Epithelial cell of proximal tubule (primary cell): Measurements from ENCODE around the gene DMD. TPM values are rescaled to one million over a fixed set of nuclear protein-coding genes. Genes with fewer than 3 reads are reported as not detected.

ENCODE experiments used
- DNase-seq: peaks from one replicate; pipeline ENCODE4 v3.0.0-alpha.2; 2011; ENCODE audit warnings: low read depth
- H3K4me3 ChIP-seq: 2 replicates; pipeline ENCODE4 v1.5.1; 2011; ENCODE audit warnings: low read depth, mild to moderate bottlenecking, low read length
- total RNA-seq: library from RNA; depleted of rRNA; stranded (reverse); fragments of >200 nt; gene quantifications from 2 replicates; pipeline ENCODE4 v1.2.3, GENCODE V29; 2015
- TF ChIP-seq, protein P1 (sequence below): conservative IDR thresholded peaks from 2 replicates; pipeline ENCODE4 v1.5.1; 2012; ENCODE audit warnings: low read depth, mild to moderate bottlenecking, low read length

Gene DMD
- total RNA-seq, 1 donor from 2014 or later = 1.3 TPM

DNA sequence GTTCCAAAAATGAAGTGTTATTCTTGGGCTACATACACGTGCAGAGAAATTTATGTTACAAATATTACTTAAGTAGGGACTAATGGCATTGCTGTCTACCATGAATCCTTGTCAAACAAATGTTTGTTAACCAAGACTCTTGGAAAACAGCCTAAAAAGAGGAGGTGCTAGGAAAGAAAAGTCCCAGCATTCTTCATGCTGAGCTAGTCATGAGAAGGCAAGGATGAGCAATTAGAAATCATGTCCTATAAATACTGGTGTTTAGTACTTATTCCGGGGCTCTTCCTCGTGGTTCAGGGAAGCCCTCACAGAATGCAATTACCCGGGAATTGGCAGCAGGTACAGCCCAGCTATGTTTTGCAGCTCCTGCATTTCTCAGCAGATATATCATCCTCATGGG, 1761.4 kb downstream of the DMD start:
- DNase-seq = no peak
- TF ChIP-seq, protein P1, sequence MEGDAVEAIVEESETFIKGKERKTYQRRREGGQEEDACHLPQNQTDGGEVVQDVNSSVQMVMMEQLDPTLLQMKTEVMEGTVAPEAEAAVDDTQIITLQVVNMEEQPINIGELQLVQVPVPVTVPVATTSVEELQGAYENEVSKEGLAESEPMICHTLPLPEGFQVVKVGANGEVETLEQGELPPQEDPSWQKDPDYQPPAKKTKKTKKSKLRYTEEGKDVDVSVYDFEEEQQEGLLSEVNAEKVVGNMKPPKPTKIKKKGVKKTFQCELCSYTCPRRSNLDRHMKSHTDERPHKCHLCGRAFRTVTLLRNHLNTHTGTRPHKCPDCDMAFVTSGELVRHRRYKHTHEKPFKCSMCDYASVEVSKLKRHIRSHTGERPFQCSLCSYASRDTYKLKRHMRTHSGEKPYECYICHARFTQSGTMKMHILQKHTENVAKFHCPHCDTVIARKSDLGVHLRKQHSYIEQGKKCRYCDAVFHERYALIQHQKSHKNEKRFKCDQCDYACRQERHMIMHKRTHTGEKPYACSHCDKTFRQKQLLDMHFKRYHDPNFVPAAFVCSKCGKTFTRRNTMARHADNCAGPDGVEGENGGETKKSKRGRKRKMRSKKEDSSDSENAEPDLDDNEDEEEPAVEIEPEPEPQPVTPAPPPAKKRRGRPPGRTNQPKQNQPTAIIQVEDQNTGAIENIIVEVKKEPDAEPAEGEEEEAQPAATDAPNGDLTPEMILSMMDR = no peak
- H3K4me3 ChIP-seq = no peak overlapping the region

DNA sequence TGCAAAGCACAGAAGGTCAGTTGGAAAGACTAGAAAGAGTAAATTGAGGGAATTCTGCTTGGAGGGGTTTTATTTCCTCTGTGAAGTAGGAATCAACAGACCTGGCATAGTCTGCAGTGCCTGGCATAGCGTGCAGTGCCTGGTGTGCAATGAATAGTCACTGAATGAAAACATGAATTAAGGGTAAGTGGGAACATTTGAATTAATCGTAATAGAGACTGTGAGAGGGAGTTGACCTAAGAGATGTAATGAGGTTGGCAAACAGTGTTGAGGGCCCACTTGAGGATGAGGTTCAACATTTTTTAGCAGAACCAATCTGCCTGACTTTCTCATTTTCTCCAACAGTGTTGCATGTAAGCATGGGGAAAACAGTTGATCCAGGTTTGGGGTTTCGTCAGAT, 1762.3 kb downstream of the DMD start:
- TF ChIP-seq, protein P1 = no peak
- no peak overlapping the region for H3K4me3 ChIP-seq
- DNase-seq = no peak

DNA sequence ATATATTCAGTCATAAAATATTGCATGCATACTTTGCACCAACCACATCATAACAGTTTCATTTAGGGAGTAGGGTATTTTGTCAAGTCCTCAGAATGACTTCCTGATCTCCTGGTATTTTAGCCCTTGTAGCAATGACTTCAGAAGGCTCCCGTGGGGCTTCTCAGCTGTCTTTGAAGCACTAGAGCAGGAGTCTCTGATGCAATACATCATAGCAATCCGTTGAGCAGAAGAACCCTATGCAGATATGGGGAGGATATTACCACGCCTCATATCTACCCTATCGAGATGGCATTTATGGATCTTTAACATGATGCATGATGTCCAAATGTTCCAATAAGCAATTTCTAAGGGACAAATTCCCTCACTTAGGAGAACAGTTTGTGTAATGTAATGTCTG, 1765.8 kb downstream of the DMD start:
- TF ChIP-seq, protein P1 = no peak

DNA sequence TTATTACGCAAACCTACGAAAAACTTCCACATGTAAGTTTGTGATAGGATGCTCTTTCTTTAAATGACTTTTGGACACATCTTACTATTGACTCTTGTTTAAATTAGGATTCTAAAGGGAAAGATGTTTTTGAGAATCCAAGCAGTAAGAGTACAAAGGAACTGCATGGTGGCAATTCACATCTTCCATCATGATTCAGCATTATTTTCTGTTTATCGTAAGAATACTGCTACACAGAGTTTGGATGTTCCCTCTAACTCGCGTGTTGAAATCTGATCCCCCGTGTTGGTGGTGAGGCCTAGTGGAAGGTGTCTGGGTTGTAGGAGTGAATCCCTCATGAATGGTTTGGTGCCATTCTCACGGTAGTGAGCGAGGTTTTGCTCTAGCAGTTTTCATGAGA, 1767.7 kb downstream of the DMD start:
- DNase-seq = no peak
- TF ChIP-seq, protein P1 = no peak
- H3K4me3 ChIP-seq = no peak overlapping the region

More for the DNA sequence above, 1765.8 kb downstream of the DMD start:
- DNase-seq = no peak
- H3K4me3 ChIP-seq = no peak overlapping the region

DNA sequence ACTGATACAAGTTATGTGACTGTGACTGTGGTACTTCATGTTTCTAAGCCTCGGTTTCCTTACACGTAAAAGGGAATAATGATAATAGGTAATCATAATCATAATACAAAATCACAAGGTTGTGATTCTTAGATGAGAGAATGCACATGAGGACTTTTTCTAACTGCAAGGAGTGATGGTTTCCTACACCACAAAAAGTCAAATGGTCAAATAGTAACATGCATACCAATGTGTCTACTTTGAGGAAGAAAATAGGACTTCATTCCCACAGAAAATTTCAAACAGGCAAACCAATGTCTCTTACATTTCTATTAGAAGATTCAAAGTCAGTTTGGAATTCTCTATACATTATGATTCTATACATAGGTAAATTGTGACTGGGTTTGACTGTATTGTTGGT, 1770.8 kb downstream of the DMD start:
- no peak overlapping the region for H3K4me3 ChIP-seq
- DNase-seq = no peak
- TF ChIP-seq, protein P1 = no peak

DNA sequence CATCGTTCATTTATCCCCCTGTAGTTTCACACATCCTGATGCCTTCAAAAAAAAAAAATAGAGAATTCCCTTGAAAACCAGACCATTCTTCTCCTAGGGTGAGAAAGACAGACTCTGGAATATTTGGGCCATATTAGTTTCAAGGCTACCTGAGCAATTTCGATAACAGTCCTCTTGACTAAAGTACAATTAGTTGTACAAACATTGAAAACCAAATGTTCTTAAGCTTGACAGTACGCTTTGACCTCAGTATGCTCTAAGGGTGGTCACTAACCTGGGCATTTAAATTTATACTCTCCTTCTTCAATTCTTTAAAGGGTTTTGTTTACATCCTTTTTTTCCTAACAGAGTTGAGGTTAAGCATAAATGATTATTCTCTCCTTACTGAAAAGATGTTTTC, 1774.9 kb downstream of the DMD start:
- TF ChIP-seq, protein P1 = no peak
- H3K4me3 ChIP-seq = no peak overlapping the region
- no peak for DNase-seq

DNA sequence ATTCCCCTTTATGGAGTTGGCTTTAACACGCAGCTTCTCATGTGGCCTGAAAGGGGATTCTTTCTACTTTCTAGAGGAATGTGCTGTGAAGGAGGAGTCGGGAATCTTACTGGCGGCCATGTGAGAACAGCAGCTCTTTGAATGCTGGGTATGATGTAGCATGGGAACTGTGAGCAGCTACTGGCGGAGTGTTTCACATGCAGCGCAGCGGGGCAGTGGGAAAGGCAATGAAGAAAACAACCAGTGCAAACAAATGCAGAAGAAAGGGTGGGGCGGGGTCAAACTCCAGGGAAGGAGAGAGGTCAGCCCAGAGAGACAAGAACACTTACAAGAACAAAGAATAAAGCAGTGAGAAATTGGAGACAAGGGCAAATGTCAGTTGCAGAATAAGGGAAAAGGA, 1775.8 kb downstream of the DMD start:
- TF ChIP-seq, protein P1 = no peak
- no peak for DNase-seq
- no peak overlapping the region for H3K4me3 ChIP-seq
